Memory B cell (primary cell): ENCODE data around the gene MEF2C.

Experiments
- ATAC-seq: fragments of 150-1000 bp; cut with Tn5 transposase; 2 replicates; pipeline ENCODE4 v1.10.0; 2021; ENCODE audit warnings: low read depth, mild to moderate bottlenecking, moderate library complexity
- DNase-seq, 2 donors: peaks; one replicate each; pipeline ENCODE4 v3.0.0; 2022; ENCODE audit warnings: low spot score in 2 of 2
- H3K27ac Mint-ChIP-seq: one replicate; pipeline ENCODE4 v1.8.0; 2022; ENCODE audit warnings: mild to moderate bottlenecking, moderate library complexity, mixed read lengths
- H3K27me3 Mint-ChIP-seq: one replicate; pipeline ENCODE4 v1.8.0; 2022; ENCODE audit warnings: mixed read lengths
- H3K36me3 Mint-ChIP-seq: one replicate; pipeline ENCODE4 v1.8.0; 2022; ENCODE audit warnings: mild to moderate bottlenecking, mixed read lengths
- H3K4me1 Mint-ChIP-seq: one replicate; pipeline ENCODE4 v1.8.0; 2022; ENCODE audit warnings: mixed read lengths
- H3K4me3 Mint-ChIP-seq: one replicate; pipeline ENCODE4 v1.8.0; 2022; ENCODE audit warnings: mild to moderate bottlenecking, moderate library complexity, mixed read lengths
- H3K9me3 Mint-ChIP-seq: one replicate; pipeline ENCODE4 v1.8.0; 2022; ENCODE audit warnings: mixed read lengths

MEF2C gene

DNA sequence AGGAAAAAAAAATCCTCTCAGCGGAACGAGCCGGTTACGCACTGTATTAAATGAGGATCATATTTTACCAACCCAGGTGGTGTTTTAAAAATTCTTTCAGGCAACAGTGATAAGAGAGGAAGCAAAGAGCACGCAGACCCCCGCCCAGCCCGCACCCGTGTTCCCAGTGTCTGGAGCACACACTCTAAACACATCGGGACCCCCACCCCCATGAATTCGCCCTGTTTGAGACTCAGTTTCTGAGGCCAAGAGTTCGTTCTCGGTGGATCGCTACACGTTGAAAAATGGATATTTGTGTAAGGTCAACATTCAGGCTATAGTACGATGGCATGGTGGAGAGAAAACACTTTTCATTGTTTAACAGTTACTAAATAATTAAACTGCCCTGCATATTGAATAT, 196.3 kb downstream of the MEF2C start:
- H3K4me3 Mint-ChIP-seq, result no peak overlapping the region
- H3K36me3 Mint-ChIP-seq, result peaks cover 3% of the 10 kb centered on the region
- peaks cover 38% of the 10 kb centered on the region for H3K27me3 Mint-ChIP-seq
- ATAC-seq, result no peak
- no peak for DNase-seq
- H3K4me1 Mint-ChIP-seq, result peaks cover 10% of the 10 kb centered on the region
- H3K9me3 Mint-ChIP-seq, result peaks cover 7% of the 10 kb centered on the region
- H3K27ac Mint-ChIP-seq, result no peak overlapping the region

DNA sequence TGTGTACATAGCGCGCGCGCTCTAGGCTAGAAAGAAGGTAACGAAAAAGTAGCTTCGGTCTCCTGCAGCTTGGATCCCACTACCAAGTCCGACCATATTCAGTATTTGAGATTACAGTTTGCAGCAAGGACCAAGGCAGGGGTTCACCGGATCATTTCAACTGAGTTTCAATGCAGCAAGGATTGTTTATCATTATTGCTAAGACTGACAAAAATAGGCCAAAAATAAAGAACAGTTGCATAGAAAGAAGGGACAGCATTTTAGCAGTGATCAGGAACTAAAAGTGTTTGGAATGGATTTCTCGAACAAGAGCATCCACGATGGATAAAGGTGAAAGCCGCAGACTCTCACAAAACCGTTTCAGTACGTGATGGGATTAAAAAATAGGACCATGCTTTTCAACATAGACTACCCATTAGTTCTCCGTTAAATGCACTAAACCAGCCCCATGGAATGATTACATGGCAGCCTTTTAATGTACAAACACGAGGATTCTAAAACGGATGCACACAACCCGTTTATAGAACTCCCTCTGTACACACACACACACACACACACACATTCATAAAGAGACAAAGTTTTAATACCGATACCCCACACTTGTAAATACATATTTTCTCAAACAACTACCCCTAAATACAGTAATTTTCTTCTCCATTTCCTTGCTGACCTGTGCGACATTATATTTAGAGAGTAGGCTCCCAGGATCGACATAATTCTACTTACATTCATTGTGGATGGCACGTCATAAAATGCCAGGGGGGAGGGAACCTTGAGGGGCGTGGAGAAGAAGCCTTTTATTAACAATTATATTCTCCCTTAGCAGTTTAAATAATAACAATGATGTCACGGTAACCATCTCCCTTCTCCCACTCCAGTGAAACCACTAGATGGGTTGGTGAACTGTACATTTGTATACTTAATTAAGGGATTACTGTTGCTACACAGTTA, 197.1 kb downstream of the MEF2C start:
- Mint-ChIP-seq H3K27me3 (peaks cover 38% of the 10 kb centered on the region), H3K9me3 (peaks cover 7% of the 10 kb centered on the region), H3K27ac (peak overlapping the region; percentile 45), H3K4me1 (peaks cover 6% of the 10 kb centered on the region), H3K4me3 (no peak overlapping the region), H3K36me3 (peaks cover under 1% of the 10 kb centered on the region)
- ATAC-seq, result no peak
- DNase-seq, result no peak

DNA sequence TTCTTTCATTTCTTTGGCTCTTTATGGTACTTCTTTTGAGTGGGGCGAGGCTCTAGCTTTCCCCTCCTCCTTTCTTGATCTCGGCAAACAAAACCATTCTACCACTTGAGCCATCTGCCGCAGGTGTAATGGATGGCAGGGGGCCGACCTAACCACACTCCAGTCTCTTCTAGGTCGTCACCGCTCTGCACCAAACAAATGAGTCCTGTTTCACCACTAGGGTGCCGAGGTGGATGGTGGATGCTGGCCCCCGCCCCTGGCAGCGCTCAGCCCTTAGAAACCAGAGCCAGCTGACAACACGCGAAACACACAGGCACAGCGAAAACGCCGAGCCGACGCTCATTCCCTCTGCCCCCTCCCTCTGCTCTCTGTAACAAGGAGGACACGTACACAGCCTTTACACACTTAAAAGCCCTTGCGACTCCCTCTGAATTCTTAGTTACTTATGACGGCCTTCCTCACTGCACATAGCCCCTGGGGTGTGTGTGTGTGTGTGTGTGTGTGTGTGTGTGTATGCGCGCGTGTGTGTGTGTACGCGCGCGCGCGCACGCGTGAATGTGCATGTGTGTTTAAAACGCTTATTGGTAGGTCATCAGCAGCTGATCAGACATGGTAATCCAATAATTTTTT, 199.4 kb downstream of the MEF2C start:
- Mint-ChIP-seq H3K27ac (peak overlapping the region; percentile 45), H3K4me3 (no peak overlapping the region), H3K9me3 (peaks cover 10% of the 10 kb centered on the region), H3K4me1 (peaks cover 9% of the 10 kb centered on the region), H3K27me3 (peaks cover 37% of the 10 kb centered on the region), H3K36me3 (peaks cover 3% of the 10 kb centered on the region)
- DNase-seq (no peak), ATAC-seq (no peak)

DNA sequence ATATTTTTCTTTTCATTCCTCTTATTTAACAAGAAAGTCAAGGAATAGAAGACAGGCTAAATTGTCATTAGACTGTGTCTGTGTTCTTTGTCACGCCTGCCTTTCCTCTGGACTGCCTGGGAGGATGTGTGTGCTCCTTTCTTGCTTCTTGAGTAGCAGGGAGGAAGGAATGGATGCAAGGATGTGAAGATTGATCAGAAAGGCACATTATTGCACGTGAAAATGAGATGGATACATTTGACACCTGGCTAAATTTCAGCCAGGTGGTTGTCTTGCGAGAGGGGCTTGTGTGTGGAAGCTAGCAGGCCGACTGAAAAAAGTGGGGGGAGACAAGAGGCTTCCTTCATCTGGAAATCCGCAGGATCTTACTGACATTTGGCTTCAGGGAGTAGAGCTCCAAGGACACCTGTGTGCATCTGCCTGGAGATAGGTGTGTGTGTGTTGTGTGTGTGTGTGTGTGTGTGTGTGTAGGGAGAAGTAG, 200.1 kb downstream of the MEF2C start:
- H3K27me3 Mint-ChIP-seq, result peaks cover 39% of the 10 kb centered on the region
- no peak overlapping the region for H3K4me3 Mint-ChIP-seq
- peak overlapping the region; percentile 37 for H3K27ac Mint-ChIP-seq
- H3K9me3 Mint-ChIP-seq, result peaks cover 11% of the 10 kb centered on the region
- DNase-seq (no peak), ATAC-seq (no peak)
- peaks cover 10% of the 10 kb centered on the region for H3K4me1 Mint-ChIP-seq
- peaks cover 3% of the 10 kb centered on the region for H3K36me3 Mint-ChIP-seq

DNA sequence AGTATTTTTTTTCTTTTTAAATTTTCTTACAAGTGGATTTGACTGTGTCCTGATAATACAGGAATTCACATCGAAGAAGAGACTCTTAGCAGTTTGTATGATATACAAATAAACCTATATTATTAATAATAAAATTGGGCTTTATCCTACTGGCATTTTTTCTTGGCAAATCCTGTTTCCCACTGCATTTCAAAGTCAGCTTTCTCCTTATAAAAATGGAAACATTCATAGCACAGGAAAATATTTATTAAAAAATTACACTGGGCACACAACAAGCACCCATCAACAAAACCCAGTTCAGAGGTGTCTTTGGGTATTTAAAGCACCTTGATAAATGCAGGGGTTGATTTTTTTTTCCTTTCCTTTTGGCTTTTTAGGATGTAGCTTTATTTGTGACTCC, 200.9 kb downstream of the MEF2C start:
- Mint-ChIP-seq H3K36me3 (peaks cover 3% of the 10 kb centered on the region), H3K27me3 (peaks cover 41% of the 10 kb centered on the region), H3K4me3 (no peak overlapping the region), H3K27ac (no peak overlapping the region), H3K9me3 (peaks cover 11% of the 10 kb centered on the region), H3K4me1 (peaks cover 10% of the 10 kb centered on the region)
- DNase-seq, result no peak
- ATAC-seq, result no peak

DNA sequence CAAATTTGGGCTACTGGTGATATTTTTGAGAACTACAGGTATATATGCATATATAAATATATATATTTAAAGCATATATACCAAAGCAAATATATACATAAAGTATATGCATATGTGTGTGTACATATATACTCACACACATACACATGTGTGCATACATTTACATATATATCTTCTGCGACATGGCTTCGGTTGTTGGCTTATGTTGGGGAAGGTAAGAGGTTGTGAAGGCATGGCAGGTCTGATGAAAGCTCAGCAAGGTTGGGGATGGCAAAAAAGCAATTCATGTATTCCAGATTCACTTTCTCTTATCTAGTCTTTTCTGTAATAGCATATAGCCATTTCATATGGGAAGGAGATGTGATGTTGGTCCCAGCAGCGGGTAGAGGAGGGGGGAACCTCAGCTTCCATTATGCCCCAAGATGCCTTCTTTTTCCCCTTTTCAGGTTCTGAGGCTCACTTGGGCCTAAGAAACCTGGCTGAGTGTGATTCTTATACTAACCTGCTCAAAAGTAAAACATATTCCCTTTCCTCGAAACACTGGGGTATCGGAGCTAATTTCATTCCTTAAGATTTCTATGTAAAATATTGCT, 201.7 kb downstream of the MEF2C start:
- ATAC-seq (no peak), DNase-seq (no peak)
- Mint-ChIP-seq H3K36me3 (peaks cover 3% of the 10 kb centered on the region), H3K27me3 (peaks cover 43% of the 10 kb centered on the region), H3K9me3 (peaks cover 11% of the 10 kb centered on the region), H3K4me3 (no peak overlapping the region), H3K27ac (no peak overlapping the region), H3K4me1 (peaks cover 13% of the 10 kb centered on the region)

DNA sequence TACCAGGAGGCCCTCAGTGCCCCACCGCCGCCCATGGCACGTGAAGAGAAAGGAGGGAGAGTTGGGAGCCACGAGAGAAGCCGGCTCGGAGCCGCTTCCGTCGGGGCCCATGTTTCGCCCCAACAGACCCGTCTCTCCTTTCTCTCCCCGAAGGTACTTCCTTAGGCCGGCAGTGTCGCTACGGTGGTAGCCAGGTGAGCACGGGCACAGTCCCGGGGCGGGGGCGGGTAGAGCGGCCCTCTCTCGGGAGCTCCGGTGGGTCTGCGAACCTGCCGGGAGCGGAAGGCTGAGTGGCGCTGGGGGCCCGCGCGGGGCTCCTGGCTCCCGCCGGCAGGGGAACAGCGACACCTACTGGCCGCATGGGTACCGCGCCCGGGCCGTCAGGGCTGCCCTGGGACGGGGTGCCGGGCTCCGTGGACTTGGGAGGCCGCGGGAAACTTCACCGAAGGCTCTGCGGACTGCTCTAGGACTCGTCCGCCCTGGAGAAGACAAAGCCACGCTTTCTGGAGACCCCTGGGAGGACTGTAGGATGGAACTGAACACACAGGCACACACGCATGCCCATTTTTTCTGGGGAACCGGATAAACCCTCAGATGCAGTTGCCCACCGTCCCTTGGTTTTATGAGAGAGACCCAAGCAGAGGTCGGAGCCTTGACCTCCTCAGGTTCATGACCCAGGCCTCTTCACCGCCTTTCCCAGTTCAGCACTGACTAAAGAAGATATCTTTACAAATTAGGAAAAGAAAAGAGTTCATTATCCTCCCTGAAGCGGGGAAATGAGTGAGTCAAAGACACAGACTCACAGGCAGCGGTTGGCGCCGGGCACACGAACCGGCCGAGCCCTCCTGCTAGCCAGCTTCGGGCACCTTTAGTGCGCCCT, 202.5 kb downstream of the MEF2C start:
- Mint-ChIP-seq H3K27me3 (peaks cover 37% of the 10 kb centered on the region), H3K27ac (no peak overlapping the region), H3K4me3 (no peak overlapping the region), H3K9me3 (peaks cover 8% of the 10 kb centered on the region), H3K4me1 (peaks cover 20% of the 10 kb centered on the region), H3K36me3 (peaks cover 3% of the 10 kb centered on the region)
- ATAC-seq (peak; percentile 77), DNase-seq (peak; percentile 72 to 82)

DNA sequence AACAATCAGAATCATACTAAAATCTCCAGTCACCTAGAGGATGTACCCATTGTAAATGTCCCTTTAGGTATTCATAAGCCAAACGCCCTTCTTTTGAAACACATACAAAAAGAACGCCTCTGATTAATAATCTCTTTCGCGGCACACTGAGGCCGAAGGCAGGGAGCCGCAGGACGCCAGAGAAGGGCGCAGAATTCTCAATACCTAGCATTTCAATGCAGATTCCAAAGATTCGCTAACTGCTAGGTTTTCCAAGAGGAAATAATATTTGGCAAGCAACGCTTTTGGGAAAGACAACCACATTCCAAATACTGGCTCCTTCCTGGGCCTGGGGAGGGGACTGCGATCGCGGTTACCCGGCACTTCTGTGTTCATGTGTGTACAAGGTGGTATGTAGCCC, 203.3 kb downstream of the MEF2C start:
- Mint-ChIP-seq H3K9me3 (peaks cover 8% of the 10 kb centered on the region), H3K4me3 (no peak overlapping the region), H3K27me3 (peaks cover 37% of the 10 kb centered on the region), H3K4me1 (peaks cover 25% of the 10 kb centered on the region), H3K36me3 (peaks cover 3% of the 10 kb centered on the region), H3K27ac (peak overlapping the region; percentile 86)
- no peak for DNase-seq
- no peak for ATAC-seq

DNA sequence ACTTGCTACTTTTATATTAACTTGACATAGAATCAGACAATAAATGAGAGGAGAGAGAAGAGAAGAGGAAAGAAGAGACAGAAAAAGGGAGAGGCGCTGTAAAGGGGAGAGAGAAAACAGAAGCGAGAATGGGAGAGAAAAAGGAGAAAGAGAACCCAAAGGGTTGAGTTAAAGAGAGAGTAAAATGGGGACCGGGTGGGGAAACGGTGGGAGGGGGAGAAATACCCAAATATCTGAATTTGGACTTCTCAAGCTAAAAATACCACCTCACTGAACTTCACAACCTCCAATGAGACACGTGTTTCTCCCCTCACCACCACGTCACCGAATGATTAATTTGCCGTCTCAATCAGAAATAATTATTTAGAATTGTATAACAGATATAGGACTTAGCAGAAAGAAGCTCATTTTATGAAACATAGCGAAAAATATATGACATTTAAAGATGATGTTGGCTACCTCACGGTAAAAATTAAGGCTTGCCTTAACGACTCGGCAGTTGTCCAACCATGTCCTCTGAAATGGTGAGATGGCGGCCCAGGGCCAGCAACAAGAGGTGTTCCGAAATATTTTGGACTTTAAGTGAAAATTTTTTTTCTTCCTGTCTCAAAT, 204.1 kb downstream of the MEF2C start:
- Mint-ChIP-seq H3K4me3 (no peak overlapping the region), H3K4me1 (peaks cover 26% of the 10 kb centered on the region)

DNA sequence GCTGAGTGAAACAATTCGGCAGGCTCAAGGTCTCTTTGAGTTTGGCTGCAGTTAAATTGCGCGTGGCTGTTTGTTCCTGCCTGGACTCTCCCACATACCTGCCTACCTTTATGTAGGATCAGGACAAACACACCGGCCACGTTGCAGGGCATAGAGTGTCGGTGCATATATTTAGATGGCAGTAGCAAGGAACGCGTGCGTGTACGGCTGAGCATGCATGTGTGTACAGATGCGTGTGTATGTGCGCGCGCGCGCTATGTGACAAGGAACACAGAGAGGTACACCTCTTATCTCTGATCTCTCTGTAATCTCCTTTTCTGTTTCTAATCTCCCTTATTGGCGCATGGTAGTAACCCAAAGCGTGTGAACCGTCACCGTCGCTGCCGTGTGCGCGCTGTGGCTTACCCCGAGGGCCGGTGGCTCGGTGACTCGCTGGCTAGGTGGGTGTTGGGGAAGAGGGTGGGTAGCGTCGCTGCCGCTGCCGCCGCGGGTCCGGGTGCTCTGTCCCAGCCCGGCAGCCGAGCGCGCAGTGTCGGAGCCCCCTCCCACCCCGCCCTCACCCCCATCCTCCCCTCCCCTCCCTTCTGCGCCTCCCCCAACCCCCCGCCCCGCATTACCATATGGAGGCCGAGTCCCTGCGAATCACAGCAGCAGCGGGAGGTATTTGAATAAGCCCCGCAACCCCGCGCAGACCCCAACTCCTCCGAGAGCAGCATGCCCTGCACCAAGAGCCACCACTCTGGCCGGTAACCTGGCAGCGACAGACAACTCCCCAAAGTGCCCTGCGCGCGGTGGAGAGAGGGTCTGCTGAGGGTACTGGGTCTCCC, 204.8 kb downstream of the MEF2C start:
- Mint-ChIP-seq H3K4me3 (no peak overlapping the region), H3K4me1 (peaks cover 24% of the 10 kb centered on the region), H3K36me3 (peaks cover 3% of the 10 kb centered on the region), H3K27me3 (peaks cover 35% of the 10 kb centered on the region), H3K9me3 (peaks cover 8% of the 10 kb centered on the region), H3K27ac (peak overlapping the region; percentile 65)
- ATAC-seq (no peak), DNase-seq (no peak)

More for the DNA sequence above, 204.1 kb downstream of the MEF2C start:
- ATAC-seq (no peak), DNase-seq (no peak)
- peaks cover 3% of the 10 kb centered on the region for H3K36me3 Mint-ChIP-seq
- H3K27me3 Mint-ChIP-seq, result peaks cover 34% of the 10 kb centered on the region
- H3K9me3 Mint-ChIP-seq, result peaks cover 9% of the 10 kb centered on the region
- H3K27ac Mint-ChIP-seq, result peak overlapping the region; percentile 86

DNA sequence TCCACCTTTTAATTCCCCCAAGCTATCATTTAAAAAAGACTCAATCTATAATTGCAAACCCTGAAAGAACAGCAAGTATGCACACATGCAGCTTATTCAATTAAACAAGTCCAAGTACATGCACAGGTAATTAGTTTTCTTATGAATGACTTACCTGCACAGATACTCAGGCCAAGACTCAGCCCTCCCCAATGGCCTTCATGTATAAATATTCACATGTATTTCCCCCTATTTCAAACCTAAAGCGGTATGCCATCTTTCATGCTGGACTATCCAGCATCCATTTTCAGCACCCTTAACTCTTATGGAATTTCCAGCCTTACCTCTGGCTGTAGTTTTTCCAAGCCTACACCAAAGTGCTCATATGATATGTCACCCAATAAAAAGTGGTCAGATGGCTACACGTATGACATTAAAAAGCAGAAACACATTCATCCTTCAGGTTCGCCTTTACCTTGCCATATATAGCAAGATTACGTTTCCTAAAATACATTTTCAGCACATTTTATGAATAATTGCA, 205.5 kb downstream of the MEF2C start:
- no peak for ATAC-seq
- no peak overlapping the region for H3K27ac Mint-ChIP-seq
- no peak overlapping the region for H3K4me3 Mint-ChIP-seq
- H3K4me1 Mint-ChIP-seq, result peaks cover 24% of the 10 kb centered on the region
- H3K9me3 Mint-ChIP-seq, result peaks cover 8% of the 10 kb centered on the region
- DNase-seq, result no peak
- peaks cover 31% of the 10 kb centered on the region for H3K27me3 Mint-ChIP-seq
- H3K36me3 Mint-ChIP-seq, result peaks cover 3% of the 10 kb centered on the region

DNA sequence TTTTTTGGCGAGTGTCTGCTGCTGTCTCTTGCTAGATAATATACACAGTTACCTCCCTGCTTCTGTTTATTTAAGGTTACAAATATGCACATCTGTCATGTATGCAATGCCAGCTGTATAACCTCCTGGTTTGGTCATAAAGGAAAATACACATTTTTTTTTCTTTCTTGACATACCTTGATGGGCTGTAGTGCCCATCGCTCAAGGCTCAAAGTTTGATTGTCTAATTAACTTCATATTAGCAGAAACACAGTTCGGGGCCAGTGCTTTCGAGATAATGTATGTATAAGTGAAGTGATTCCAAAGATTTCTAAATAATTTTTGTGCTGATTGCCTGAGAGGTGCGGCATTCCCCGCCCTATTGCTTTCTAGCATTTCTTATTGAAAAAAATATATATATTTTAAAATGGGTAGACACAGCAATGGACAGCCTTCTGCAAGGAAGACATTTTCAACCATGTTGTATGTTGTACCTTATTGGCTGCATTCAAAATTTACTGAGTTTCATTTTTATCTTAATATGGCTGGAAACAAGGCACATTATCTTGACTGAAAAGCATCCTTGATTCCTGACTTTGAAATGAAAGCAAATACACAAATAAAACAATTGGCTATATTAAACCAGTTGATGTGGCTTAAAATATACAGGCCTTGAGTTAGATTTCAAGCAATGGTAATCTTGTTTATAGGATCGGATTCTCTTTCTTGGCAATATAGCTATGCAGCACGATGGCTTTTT, 206.2 kb downstream of the MEF2C start:
- H3K9me3 Mint-ChIP-seq, result peaks cover 8% of the 10 kb centered on the region
- ATAC-seq (no peak), DNase-seq (no peak)
- peaks cover 24% of the 10 kb centered on the region for H3K4me1 Mint-ChIP-seq
- H3K27me3 Mint-ChIP-seq, result peaks cover 31% of the 10 kb centered on the region
- peak overlapping the region; percentile 87 for H3K27ac Mint-ChIP-seq
- H3K36me3 Mint-ChIP-seq, result peaks cover 7% of the 10 kb centered on the region
- peak overlapping the region; percentile 52 for H3K4me3 Mint-ChIP-seq
